K562 (cell line): ENCODE data around the gene PACS1. TPM values are rescaled to one million over a fixed set of nuclear protein-coding genes. Genes with fewer than 3 reads are reported as not detected.

Source experiments
- BACH1 ChIP-seq: fragments of 200-800 bp; sonication (Bioruptor generic); IDR thresholded peaks from 2 replicates; pipeline ENCODE4 v1.6.1; 2016; ENCODE audit warnings: missing genetic modification characterization, missing compliant biosample characterization
- CBFA2T3 ChIP-seq: fragments of 450-650 bp; IDR thresholded peaks from 2 replicates; pipeline ENCODE4 v1.6.1; 2017
- EGR1 ChIP-seq: fragments of 450-650 bp; conservative IDR thresholded peaks from 2 replicates; pipeline ENCODE4 v1.6.1; 2017; ENCODE audit warnings: mild to moderate bottlenecking
- GMEB1 ChIP-seq: fragments of 250-450 bp; sonication (Bioruptor Pico); IDR thresholded peaks from 2 replicates; pipeline ENCODE4 v1.4.0; 2020; ENCODE audit warnings: mild to moderate bottlenecking
- GTF2E2 ChIP-seq: fragments of 200-800 bp; sonication (Bioruptor generic); IDR thresholded peaks from 2 replicates; pipeline ENCODE4 v1.6.1; 2016; ENCODE audit warnings: missing genetic modification characterization, missing compliant biosample characterization
- HEY1 ChIP-seq: fragments of 250-450 bp; sonication (Bioruptor Pico); IDR thresholded peaks from 2 replicates; pipeline ENCODE4 v1.5.0; 2020; ENCODE audit warnings: mild to moderate bottlenecking, moderate library complexity, borderline replicate concordance
- ILF3 ChIP-seq: fragments of 450-650 bp; IDR thresholded peaks from 2 replicates; pipeline ENCODE4 v1.6.1; 2018; ENCODE audit warnings: antibody characterized with exemption, mild to moderate bottlenecking, moderate library complexity, borderline replicate concordance
- JUN ChIP-seq, 2 experiments: sonication (generic) in 1 of 2; formaldehyde crosslinking in 1 of 2; IDR thresholded peaks; 2 replicates each; pipeline versions ENCODE4 v1.6.1 to v1.8.0; 2012 to 2022; ENCODE audit warnings: borderline replicate concordance in 2 of 2, mild to moderate bottlenecking in 2 of 2, improper control_type of control experiment in 1 of 2, low read depth in 1 of 2, low read length in 1 of 2, missing genetic modification reagents in 1 of 2
- MAFK ChIP-seq: IDR thresholded peaks from 2 replicates; pipeline ENCODE4 v1.6.1; 2011; ENCODE audit warnings: low read length, improper control_type of control experiment
- MBD2 ChIP-seq: sonication (generic); IDR thresholded peaks from 2 replicates; pipeline ENCODE4 v1.6.1; 2016; ENCODE audit warnings: low read depth, borderline replicate concordance
- NFYB ChIP-seq: IDR thresholded peaks from 2 replicates; pipeline ENCODE4 v1.6.1; 2011; ENCODE audit warnings: mild to moderate bottlenecking, moderate library complexity; ENCODE audit not compliant: insufficient read length; ENCODE audit errors: extremely low read depth
- RNF2 ChIP-seq: sonication (generic); IDR thresholded peaks from 2 replicates; pipeline ENCODE4 v1.6.1; 2016
- XRCC3 ChIP-seq: fragments of 450-650 bp; IDR thresholded peaks from 2 replicates; pipeline ENCODE4 v1.6.1; 2017; ENCODE audit warnings: mild to moderate bottlenecking, moderate library complexity
- polyA plus RNA-seq, 8 experiments: library from polyadenylated mRNA; depleted of rRNA in 4 of 8; stranded (reverse) in 5 of 8; unstranded in 3 of 8; fragments of >200 nt; fragmentation: Nextera tagmentation in 2 of 8; fragmentation: Illumina TruSeq in 1 of 8; extraction: Ambion mirVana in 2 of 8; extraction: Trizol in 1 of 8; gene quantifications; 2 replicates each; pipeline versions ENCODE4 v1.2.1 to v1.2.3, GENCODE V29; 2011 to 2014; ENCODE audit warnings: inconsistent platforms in 1 of 8, missing spikeins in 1 of 8
- total RNA-seq, 7 experiments: library from RNA; depleted of rRNA in 6 of 7; stranded (reverse); fragments of >200 nt in 6 of 7; fragmentation: Illumina TruSeq in 2 of 7; extraction: Trizol in 2 of 7; gene quantifications; 2 replicates each; pipeline versions ENCODE4 v1.2.1 to v1.2.3, GENCODE V29; 2011 to 2021; ENCODE audit warnings: low replicate concordance in 1 of 7
- TF ChIP-seq, protein P1 (sequence below): sonication (generic); formaldehyde crosslinking; IDR thresholded peaks from 2 replicates; pipeline ENCODE4 v1.8.0; 2022; ENCODE audit warnings: missing genetic modification reagents, mild to moderate bottlenecking, borderline replicate concordance
- TF ChIP-seq, protein P2 (sequence below): sonication (generic); formaldehyde crosslinking; IDR thresholded peaks from 2 replicates; pipeline ENCODE4 v1.8.1; 2023; ENCODE audit warnings: mild to moderate bottlenecking, missing genetic modification reagents
- TF ChIP-seq, protein P3 (sequence below): fragments of 450-650 bp; formaldehyde crosslinking; IDR thresholded peaks from 2 replicates; pipeline ENCODE4 v1.4.0; 2020; ENCODE audit warnings: mild to moderate bottlenecking, moderate library complexity
- TF ChIP-seq, protein P4 (sequence below): fragments of 250-450 bp; sonication (Bioruptor Pico); IDR thresholded peaks from 2 replicates; pipeline ENCODE4 v1.5.0; 2021; ENCODE audit warnings: mild to moderate bottlenecking, borderline replicate concordance

Gene PACS1
- total and polyA plus RNA-seq, 9 of the 15 experiments (the other 6 are each of a cell fraction or from before 2014, with no cell fraction given) = 0.34 to 28.1 (median 8.5) TPM

DNA sequence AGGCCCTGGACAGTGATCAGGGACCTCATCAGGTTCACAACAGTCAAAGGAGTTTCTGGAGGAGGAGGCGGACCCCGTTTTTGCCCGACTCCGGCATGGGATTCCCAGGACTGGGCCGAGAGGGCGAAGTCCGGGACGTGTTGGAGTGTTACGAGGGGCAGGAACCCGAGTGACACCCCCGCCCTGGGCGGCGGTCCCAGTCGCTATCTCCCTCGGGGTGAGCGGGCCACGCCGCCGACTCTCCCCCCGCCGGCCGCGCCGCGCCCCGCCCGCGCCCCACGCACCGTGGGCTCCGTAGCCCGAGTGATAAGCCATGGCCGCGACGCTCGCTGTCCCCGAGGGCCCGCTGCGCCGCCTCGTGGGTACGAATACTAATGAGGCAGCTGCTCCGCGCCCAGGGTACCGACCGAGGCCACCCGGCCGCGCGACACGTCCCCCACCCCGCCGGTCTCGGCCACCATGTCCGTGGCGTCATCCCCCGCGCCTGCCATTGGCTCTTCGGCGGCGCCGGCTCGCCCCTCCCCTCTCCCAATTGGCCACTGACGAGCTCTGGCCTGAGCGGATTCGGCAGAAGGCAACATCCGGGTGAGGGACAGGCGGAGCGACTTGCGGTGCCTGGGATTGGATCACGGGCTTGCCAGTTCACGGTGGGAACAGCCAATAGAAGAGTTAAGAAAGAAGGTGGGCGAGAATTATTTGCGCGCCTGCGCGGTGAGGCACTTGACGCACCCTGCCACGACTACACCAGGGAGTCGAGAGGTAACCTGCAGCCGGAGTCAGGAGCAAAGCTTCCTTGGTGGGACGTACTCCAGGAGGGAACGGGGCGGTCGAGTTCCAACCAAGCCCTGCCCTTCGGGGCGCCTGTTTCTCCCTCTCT lies 218.8 kb downstream of the PACS1 start, which contains the start of gene YIF1A (continued):
- TF ChIP-seq CBFA2T3 (no peak), XRCC3 (no peak), ILF3 (no peak; the same call in 1 of the 2 replicates), RNF2 (no peak), JUN (IDR thresholded peaks at IDR 0.05; ENCODE audit: borderline replicate concordance, low read depth, low read length) (peak; percentile 47; the same call in 1 of the 2 replicates), JUN (CRISPR knock-in tag; IDR thresholded peaks at IDR 0.05; ENCODE audit: borderline replicate concordance) (no peak), MBD2 (peak; percentile 98), GTF2E2 (tag) (0 out of 2 replicates have a peak, but pooled peaks have one; percentile 66), HEY1 (CRISPR knock-in tag) (no peak), MAFK (no peak), BACH1 (tag) (no peak), GMEB1 (CRISPR knock-in tag) (peak; percentile 81), EGR1 (peak; percentile 41; the same call in 1 of the 2 replicates), NFYB (peak; percentile 90)
- TF ChIP-seq, protein P1, sequence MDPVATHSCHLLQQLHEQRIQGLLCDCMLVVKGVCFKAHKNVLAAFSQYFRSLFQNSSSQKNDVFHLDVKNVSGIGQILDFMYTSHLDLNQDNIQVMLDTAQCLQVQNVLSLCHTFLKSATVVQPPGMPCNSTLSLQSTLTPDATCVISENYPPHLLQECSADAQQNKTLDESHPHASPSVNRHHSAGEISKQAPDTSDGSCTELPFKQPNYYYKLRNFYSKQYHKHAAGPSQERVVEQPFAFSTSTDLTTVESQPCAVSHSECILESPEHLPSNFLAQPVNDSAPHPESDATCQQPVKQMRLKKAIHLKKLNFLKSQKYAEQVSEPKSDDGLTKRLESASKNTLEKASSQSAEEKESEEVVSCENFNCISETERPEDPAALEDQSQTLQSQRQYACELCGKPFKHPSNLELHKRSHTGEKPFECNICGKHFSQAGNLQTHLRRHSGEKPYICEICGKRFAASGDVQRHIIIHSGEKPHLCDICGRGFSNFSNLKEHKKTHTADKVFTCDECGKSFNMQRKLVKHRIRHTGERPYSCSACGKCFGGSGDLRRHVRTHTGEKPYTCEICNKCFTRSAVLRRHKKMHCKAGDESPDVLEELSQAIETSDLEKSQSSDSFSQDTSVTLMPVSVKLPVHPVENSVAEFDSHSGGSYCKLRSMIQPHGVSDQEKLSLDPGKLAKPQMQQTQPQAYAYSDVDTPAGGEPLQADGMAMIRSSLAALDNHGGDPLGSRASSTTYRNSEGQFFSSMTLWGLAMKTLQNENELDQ (CRISPR knock-in tag) = no peak
- TF ChIP-seq, protein P2, sequence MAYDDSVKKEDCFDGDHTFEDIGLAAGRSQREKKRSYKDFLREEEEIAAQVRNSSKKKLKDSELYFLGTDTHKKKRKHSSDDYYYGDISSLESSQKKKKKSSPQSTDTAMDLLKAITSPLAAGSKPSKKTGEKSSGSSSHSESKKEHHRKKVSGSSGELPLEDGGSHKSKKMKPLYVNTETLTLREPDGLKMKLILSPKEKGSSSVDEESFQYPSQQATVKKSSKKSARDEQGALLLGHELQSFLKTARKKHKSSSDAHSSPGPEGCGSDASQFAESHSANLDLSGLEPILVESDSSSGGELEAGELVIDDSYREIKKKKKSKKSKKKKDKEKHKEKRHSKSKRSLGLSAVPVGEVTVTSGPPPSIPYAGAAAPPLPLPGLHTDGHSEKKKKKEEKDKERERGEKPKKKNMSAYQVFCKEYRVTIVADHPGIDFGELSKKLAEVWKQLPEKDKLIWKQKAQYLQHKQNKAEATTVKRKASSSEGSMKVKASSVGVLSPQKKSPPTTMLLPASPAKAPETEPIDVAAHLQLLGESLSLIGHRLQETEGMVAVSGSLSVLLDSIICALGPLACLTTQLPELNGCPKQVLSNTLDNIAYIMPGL = peak; percentile 74; the same call in 1 of the 2 replicates
- TF ChIP-seq, protein P3, sequence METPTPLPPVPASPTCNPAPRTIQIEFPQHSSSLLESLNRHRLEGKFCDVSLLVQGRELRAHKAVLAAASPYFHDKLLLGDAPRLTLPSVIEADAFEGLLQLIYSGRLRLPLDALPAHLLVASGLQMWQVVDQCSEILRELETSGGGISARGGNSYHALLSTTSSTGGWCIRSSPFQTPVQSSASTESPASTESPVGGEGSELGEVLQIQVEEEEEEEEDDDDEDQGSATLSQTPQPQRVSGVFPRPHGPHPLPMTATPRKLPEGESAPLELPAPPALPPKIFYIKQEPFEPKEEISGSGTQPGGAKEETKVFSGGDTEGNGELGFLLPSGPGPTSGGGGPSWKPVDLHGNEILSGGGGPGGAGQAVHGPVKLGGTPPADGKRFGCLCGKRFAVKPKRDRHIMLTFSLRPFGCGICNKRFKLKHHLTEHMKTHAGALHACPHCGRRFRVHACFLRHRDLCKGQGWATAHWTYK (CRISPR knock-in tag) = peak; percentile 68; the same call in 1 of the 2 replicates
- TF ChIP-seq, protein P4, sequence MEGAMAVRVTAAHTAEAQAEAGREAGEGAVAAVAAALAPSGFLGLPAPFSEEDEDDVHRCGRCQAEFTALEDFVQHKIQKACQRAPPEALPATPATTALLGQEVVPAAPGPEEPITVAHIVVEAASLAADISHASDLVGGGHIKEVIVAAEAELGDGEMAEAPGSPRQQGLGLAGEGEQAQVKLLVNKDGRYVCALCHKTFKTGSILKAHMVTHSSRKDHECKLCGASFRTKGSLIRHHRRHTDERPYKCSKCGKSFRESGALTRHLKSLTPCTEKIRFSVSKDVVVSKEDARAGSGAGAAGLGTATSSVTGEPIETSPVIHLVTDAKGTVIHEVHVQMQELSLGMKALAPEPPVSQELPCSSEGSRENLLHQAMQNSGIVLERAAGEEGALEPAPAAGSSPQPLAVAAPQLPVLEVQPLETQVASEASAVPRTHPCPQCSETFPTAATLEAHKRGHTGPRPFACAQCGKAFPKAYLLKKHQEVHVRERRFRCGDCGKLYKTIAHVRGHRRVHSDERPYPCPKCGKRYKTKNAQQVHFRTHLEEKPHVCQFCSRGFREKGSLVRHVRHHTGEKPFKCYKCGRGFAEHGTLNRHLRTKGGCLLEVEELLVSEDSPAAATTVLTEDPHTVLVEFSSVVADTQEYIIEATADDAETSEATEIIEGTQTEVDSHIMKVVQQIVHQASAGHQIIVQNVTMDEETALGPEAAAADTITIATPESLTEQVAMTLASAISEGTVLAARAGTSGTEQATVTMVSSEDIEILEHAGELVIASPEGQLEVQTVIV = no peak
